Measurements from ENCODE around the gene HSBP1L1. TPM values are rescaled to one million over a fixed set of nuclear protein-coding genes. Genes with fewer than 3 reads are reported as not detected.

The HSBP1L1 gene
- total RNA-seq, 1 experiment from 2014 or later = 18.1 TPM

DNA sequence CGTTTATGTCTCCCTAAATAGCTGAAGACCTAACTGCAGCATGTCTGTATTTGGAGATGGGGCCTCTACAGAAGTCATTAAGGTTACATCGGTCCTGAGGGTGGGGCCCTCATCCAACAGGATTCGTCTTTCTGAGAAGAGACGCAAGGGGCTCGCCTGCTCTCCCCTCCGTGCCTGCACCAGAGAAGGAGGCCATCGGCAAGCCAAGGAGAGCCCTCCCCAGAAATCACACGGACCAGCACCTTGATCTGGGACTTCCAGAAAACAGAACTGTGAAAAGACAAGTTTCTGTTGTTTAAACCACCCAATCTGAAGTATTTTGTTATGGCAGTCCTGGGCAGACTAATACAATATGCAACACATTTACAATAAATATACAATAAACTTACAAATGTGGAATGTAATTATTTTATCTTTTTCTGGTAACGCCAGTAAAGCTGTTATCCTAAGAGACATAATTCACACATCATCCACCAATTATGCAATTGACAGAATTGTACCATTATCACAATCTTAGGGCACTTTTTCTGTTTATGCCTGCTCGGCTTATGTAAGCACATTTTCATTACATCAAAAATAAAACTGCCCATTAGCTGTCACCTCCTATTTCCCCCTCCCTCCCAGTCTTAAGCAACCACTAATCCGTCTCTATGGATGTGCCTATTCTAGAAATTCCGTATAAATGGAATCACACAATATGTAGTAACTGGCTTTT is 6.1 kb downstream of the HSBP1L1 start:
- no peaks in the 10 kb centered on the region for H3K9me3 ChIP-seq (replicated peaks)
- H3K27me3 ChIP-seq (replicated peaks) = no peaks in the 10 kb centered on the region
- no peak for DNase-seq (ENCODE audit: low read depth in 1 of 2, low spot score in 2 of 2)
- H3K4me1 ChIP-seq (replicated peaks) = peaks cover 22% of the 10 kb centered on the region
- no peak overlapping the region for H3K27ac ChIP-seq
- no peak overlapping the region for H3K4me3 ChIP-seq
- peaks cover 61% of the 10 kb centered on the region for H3K36me3 ChIP-seq

DNA sequence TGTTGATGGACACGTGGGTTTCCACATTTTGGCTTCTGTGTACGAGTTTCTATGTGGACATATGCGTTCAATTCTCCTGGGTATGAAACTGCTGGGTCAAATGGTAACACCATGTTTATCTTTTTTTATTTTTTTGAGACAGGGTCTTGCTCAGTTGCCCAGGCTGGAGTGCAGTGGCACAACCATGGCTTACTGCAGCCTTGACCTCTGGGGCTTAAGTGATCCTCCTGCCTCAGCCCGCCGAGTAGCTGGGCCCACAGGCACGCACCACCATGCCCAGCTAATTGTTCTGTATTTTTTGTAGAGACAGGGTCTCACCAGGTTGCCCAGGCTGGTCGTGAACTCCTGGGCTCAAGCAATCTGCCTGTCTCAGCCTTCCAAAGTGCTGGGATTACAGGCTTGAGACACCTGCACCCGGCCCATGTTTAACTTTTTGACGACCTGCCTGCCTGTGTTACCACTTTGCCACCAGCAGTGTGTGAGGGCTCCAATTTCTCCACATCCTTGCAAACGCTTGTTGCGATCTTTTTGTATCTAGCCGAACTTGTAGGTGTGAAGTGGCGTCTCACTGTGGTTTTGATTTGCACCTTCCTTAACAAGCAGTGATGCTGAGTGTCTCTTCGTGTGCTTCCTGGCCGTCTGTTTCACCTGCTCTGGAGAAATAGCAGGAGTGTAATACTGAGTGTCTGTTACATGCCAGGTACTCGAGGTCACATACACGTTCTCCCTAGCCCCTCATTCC is 6.9 kb downstream of the HSBP1L1 start:
- H3K27me3 ChIP-seq (replicated peaks) = no peaks in the 10 kb centered on the region
- peaks cover 69% of the 10 kb centered on the region for H3K36me3 ChIP-seq

DNA sequence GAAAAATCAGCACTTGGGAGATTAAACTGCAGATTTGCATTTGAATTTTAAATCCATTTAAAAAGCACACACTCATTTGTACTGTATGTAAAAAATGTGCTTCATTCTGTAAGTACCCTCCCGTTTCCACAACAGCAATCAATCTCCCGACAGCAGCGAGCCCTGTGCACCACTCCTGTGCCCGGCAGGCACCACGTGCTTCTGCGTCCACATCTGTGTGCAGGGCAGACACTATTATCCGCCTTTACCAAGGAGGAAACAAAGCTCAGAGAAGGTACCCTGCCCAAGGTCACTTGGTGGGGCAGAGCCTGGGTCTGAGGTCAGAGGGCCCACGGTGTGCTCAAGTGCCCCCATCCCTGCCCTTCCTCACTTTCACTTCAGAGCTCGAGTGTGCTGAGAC is 7.5 kb downstream of the HSBP1L1 start:
- H3K36me3 ChIP-seq = peaks cover 72% of the 10 kb centered on the region
- H3K4me1 ChIP-seq (replicated peaks) = peaks cover 11% of the 10 kb centered on the region
- H3K27ac ChIP-seq = no peak overlapping the region
- DNase-seq (ENCODE audit: low read depth in 1 of 2, low spot score in 2 of 2) = no peak
- no peaks in the 10 kb centered on the region for H3K27me3 ChIP-seq (replicated peaks)
- H3K4me3 ChIP-seq = no peak overlapping the region
- no peaks in the 10 kb centered on the region for H3K9me3 ChIP-seq (replicated peaks)

More for the DNA sequence above, 6.9 kb downstream of the HSBP1L1 start:
- Histone ChIP-seq H3K4me1 (replicated peaks) (peaks cover 14% of the 10 kb centered on the region), H3K4me3 (no peak overlapping the region), H3K9me3 (replicated peaks) (no peaks in the 10 kb centered on the region), H3K27ac (no peak overlapping the region)
- no peak for DNase-seq (ENCODE audit: low read depth in 1 of 2, low spot score in 2 of 2)

DNA sequence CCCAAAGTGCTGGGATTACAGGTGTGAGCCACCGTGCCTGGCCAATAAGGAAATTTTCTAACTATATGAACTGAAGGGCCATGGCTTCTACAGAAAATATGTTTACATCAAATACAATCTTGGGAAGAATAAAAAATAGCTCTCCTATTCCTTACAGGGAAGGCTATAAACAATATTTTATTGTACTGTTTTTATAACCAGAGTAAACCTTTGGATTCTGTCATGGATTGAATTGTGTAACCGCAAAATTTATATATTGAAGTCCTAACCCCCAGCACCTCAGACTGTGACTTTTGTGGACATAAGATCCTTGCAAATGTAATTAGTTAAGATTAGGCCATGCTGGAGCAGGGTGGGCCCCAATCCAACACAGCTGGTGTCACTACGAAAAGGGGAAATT is 8.3 kb downstream of the HSBP1L1 start:
- H3K4me1 ChIP-seq (replicated peaks) = peaks cover 7% of the 10 kb centered on the region
- H3K27ac ChIP-seq = no peak overlapping the region
- DNase-seq (ENCODE audit: low read depth in 1 of 2, low spot score in 2 of 2) = no peak
- no peak overlapping the region for H3K4me3 ChIP-seq
- H3K36me3 ChIP-seq = peaks cover 72% of the 10 kb centered on the region
- H3K27me3 ChIP-seq (replicated peaks) = no peaks in the 10 kb centered on the region
- H3K9me3 ChIP-seq (replicated peaks) = no peaks in the 10 kb centered on the region

DNA sequence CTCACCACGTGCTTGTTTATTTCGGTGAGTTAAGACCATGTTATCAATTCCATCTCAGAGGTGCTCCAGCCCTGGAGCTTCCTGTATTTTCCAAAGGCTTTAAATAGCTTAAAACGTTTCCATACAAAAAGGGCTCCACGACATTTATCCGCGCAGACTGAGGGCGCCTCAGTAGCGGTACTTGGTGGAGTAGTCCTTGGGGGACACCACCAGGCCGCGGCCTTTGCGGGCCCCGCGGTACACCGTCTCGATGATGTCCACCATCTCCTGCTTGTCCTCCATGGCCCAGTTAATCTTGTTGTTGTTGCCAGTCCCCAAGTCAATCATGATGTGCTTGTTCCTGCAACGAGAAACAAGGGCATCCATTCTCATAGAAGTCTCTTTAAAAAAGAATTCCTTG is 9.1 kb downstream of the HSBP1L1 start:
- Histone ChIP-seq H3K36me3 (peaks cover 65% of the 10 kb centered on the region), H3K4me1 (replicated peaks) (peaks cover 4% of the 10 kb centered on the region)

DNA sequence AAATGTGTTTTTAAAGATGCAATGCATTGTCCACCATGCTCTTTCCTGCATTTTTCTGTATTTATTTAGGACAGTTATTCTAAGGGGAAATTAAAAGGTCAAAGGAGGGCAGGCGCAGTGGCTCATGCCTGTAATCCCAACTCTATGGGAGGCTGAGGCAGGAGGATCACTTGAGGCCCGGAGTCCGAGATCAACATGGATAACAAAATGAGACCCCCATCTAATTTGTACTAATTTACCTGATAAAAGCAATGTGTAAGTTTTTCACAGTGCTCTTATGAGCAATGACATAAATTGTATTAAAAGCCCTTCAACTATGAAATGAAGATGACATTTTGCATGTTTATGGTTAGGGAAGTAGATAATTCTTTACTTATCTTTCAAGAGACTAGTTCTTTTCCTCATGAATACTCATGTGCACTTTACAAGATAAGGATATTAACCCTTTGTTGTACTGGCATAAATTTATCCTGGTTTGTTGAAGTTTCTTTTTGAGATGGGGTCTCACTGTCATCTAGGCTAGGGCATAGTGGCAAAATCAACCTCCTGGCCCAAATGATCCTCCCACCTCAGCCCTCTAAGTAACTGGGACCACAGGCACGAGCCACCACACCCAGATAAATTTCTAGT is 9.7 kb downstream of the HSBP1L1 start:
- H3K36me3 ChIP-seq = peaks cover 67% of the 10 kb centered on the region
- DNase-seq (ENCODE audit: low read depth in 1 of 2, low spot score in 2 of 2) = no peak
- no peak overlapping the region for H3K4me3 ChIP-seq
- H3K27ac ChIP-seq = no peak overlapping the region
- H3K27me3 ChIP-seq (replicated peaks) = no peaks in the 10 kb centered on the region
- H3K4me1 ChIP-seq (replicated peaks) = no peaks in the 10 kb centered on the region
- H3K9me3 ChIP-seq (replicated peaks) = no peaks in the 10 kb centered on the region

More for the DNA sequence above, 9.1 kb downstream of the HSBP1L1 start:
- no peaks in the 10 kb centered on the region for H3K27me3 ChIP-seq (replicated peaks)
- DNase-seq (ENCODE audit: low read depth in 1 of 2, low spot score in 2 of 2) = no peak
- no peaks in the 10 kb centered on the region for H3K9me3 ChIP-seq (replicated peaks)
- no peak overlapping the region for H3K4me3 ChIP-seq
- no peak overlapping the region for H3K27ac ChIP-seq

DNA sequence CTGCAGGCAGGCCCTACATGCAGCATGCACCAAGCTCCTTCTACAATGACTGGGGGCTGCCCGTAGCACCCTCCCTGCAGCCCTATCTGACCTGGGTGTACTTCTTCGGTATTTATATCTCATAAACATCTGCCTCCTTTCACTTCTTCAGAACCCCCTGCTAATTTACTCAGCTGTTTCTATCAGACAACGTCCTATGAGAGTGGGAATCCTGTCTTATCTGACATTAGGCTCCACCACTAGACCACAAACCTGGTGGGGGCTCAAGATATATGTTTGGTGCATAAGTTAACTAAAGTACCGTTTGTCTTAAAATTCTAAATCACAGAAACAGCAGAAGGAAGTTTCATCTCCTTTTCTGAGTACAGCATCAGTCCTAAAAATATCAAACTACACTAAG is 10.6 kb downstream of the HSBP1L1 start:
- H3K4me3 ChIP-seq = no peak overlapping the region
- no peak for DNase-seq (ENCODE audit: low read depth in 1 of 2, low spot score in 2 of 2)

DNA sequence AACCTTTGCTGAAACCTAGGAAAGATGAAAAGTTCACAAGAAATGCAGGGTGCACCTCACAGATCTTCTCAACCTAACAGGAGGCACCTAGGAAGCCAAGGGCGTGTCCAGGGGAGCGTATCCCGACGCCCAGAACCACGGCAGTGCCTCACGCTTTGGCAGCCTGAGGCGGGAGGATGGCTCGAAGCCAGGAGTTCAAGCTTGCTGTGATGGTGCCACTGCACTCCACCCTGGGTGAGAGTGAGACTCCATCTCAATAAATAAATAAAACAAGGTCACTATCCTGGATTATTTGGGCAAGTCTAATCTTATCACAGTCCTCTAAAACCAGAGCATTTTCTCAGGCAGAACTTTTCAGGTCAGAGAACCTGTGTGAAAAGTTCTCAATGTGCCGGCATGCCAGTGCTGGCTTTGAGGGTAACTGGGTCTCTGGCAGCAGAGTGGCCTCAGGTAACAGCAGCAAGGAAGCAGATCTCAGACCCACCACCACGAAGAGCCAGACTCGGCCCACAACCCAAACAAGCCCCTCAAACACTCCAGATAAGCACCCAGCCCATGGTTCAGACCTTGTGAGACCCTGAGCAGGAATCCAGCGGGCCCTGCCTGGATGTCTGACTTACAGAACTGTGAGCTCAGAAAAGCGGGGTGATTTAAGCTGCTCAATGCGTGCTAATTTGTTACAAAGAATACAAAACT is 11.7 kb downstream of the HSBP1L1 start:
- H3K4me3 ChIP-seq = no peak overlapping the region
- no peaks in the 10 kb centered on the region for H3K4me1 ChIP-seq (replicated peaks)
- H3K27me3 ChIP-seq (replicated peaks) = no peaks in the 10 kb centered on the region
- H3K36me3 ChIP-seq = peaks cover 57% of the 10 kb centered on the region
- DNase-seq (ENCODE audit: low read depth in 1 of 2, low spot score in 2 of 2) = no peak
- no peaks in the 10 kb centered on the region for H3K9me3 ChIP-seq (replicated peaks)
- no peak overlapping the region for H3K27ac ChIP-seq

More for the DNA sequence above, 10.6 kb downstream of the HSBP1L1 start:
- no peaks in the 10 kb centered on the region for H3K9me3 ChIP-seq (replicated peaks)
- H3K4me1 ChIP-seq (replicated peaks) = no peaks in the 10 kb centered on the region
- H3K36me3 ChIP-seq = peaks cover 66% of the 10 kb centered on the region
- H3K27me3 ChIP-seq (replicated peaks) = no peaks in the 10 kb centered on the region
- H3K27ac ChIP-seq = no peak overlapping the region

DNA sequence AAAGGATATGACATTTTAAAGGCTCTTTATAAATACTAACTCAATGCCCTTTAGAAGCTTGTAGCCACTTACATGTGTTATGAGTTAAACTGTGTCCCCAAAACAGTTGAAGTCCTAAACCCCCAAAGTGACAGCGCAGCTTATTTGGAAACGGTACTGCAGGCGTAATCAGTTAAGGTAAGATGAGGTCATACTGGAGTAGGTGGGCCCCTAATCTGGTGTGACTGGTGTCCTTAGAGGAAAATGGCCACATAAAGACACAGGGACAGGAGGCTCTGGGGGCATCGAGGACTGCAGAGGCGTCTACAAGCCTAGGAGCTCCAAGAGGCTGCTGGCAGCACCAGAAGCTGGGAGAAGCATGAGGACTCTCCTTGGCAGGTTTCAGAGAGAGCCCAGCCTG is 15.4 kb downstream of the HSBP1L1 start:
- Histone ChIP-seq H3K4me3 (no peak overlapping the region), H3K36me3 (peaks cover 52% of the 10 kb centered on the region), H3K27me3 (replicated peaks) (no peaks in the 10 kb centered on the region), H3K4me1 (replicated peaks) (no peaks in the 10 kb centered on the region), H3K9me3 (replicated peaks) (no peaks in the 10 kb centered on the region), H3K27ac (no peak overlapping the region)
- DNase-seq (ENCODE audit: low read depth in 1 of 2, low spot score in 2 of 2) = no peak

DNA sequence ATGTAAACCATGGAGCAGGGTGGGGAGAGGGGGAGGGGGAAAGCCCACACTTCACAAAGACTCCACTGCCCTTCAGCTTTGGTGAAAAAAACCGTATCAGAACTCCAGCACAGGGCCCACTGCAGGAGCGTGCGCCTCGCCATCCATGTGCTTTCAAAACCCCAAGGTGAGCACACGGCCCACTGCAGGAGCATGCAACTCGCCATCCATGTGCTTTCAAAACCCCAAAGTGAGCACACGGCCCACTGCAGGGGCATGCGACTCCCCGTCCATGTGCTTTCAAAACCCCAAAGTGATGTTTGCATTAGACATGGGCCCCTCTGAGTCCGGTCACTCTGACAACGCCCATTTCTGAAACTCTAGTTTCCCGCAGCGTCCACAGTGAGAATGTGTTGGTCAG is 16.1 kb downstream of the HSBP1L1 start:
- no peak for DNase-seq (ENCODE audit: low read depth in 1 of 2, low spot score in 2 of 2)
- H3K4me1 ChIP-seq (replicated peaks) = no peaks in the 10 kb centered on the region
- no peaks in the 10 kb centered on the region for H3K9me3 ChIP-seq (replicated peaks)
- no peaks in the 10 kb centered on the region for H3K27me3 ChIP-seq (replicated peaks)
- peaks cover 51% of the 10 kb centered on the region for H3K36me3 ChIP-seq
- H3K27ac ChIP-seq = no peak overlapping the region
- H3K4me3 ChIP-seq = no peak overlapping the region

DNA sequence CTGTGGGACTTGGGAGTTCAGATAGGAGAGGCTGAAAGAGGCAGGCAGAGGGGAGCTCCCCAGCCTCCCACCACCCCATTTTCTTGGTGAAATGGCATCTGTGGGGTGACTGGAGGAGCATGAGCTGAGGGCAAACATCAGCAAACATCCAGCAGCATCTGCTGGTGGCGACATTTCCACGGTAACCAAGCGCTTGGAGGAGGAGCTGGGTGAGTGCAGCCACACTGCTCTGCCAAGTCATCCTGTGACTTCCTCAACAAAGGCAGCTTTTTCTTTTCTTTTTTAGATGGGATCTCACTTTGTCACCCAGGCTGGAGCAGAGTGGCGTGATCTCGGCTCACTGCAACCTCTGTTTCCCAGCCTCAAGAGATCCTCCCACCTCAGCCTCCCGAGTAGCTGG is 18.3 kb downstream of the HSBP1L1 start:
- Histone ChIP-seq H3K27ac (no peak overlapping the region), H3K4me1 (replicated peaks) (0 out of 2 replicates have a peak, but pooled peaks cover 5% of the 10 kb centered on the region), H3K27me3 (replicated peaks) (no peaks in the 10 kb centered on the region), H3K36me3 (peaks cover 47% of the 10 kb centered on the region), H3K9me3 (replicated peaks) (no peaks in the 10 kb centered on the region), H3K4me3 (no peak overlapping the region)
- DNase-seq (ENCODE audit: low read depth in 1 of 2, low spot score in 2 of 2) = no peak

DNA sequence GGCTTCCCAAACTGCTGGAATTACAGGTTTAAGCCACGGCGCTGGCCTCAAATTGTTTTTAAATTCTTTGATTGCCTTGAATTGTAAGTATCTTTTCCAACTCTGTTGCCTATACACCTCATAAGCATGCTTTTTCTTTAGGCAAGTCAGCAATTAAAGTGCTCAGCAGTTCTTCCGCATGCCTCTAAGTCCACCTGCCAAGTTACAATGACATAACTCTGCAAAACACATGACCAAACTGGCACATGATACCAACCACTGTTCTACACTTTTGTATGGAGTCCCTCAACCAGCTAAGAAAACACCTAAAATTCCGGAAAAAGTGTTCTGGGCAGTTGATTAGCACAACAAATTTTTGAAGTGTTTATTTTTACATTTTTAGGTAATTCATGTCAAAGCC is 18.8 kb downstream of the HSBP1L1 start:
- H3K9me3 ChIP-seq (replicated peaks) = no peaks in the 10 kb centered on the region
- H3K27me3 ChIP-seq (replicated peaks) = no peaks in the 10 kb centered on the region
- no peak overlapping the region for H3K27ac ChIP-seq
- no peak overlapping the region for H3K4me3 ChIP-seq
- DNase-seq (ENCODE audit: low read depth in 1 of 2, low spot score in 2 of 2) = no peak
- H3K36me3 ChIP-seq = peaks cover 47% of the 10 kb centered on the region
- H3K4me1 ChIP-seq (replicated peaks) = 0 out of 2 replicates have a peak, but pooled peaks cover 5% of the 10 kb centered on the region

DNA sequence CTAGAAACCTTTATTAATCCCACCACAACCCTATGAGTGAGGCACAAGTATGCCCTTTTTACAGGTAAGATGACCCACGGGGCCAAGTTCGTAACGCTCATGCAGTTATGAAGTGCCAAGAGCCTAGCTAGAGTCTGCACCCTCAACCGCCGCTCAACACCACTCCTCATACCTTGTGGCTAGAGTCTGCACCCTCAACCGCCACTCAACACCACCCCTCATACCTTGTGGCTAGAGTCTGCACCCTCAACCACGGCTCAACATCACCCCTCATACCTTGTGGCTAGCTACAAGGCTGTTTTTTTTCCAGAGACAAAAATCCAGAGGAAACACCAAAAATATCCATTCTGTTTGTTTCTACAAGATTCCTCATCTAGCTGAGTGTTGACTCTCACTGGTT is 19.4 kb downstream of the HSBP1L1 start:
- H3K4me1 ChIP-seq (replicated peaks) = 0 out of 2 replicates have a peak, but pooled peaks cover 5% of the 10 kb centered on the region
- no peaks in the 10 kb centered on the region for H3K9me3 ChIP-seq (replicated peaks)
- DNase-seq (ENCODE audit: low read depth in 1 of 2, low spot score in 2 of 2) = no peak
- H3K27ac ChIP-seq = no peak overlapping the region
- no peak overlapping the region for H3K4me3 ChIP-seq
- peaks cover 50% of the 10 kb centered on the region for H3K36me3 ChIP-seq
- H3K27me3 ChIP-seq (replicated peaks) = no peaks in the 10 kb centered on the region

Data from SJSA1 (cell line).